Endothelial cell (in vitro differentiated cells): ENCODE data around the gene TRIB2. TPM values are rescaled to one million over a fixed set of nuclear protein-coding genes. Genes with fewer than 3 reads are reported as not detected.

Experiments
- DNase-seq: peaks from one replicate; pipeline ENCODE4 v3.0.0; 2021; ENCODE audit warnings: low spot score
- H3K27ac Mint-ChIP-seq: one replicate; pipeline ENCODE4 v1.8.0; 2021; ENCODE audit warnings: mixed read lengths, inconsistent platforms; ENCODE audit not compliant: unreplicated experiment
- H3K27me3 Mint-ChIP-seq: one replicate; pipeline ENCODE4 v1.8.0; 2021; ENCODE audit warnings: mild to moderate bottlenecking, moderate library complexity, mixed read lengths, inconsistent platforms; ENCODE audit not compliant: unreplicated experiment
- H3K36me3 Mint-ChIP-seq: one replicate; pipeline ENCODE4 v1.8.0; 2021; ENCODE audit warnings: mild to moderate bottlenecking, low read depth, mixed read lengths, inconsistent platforms; ENCODE audit not compliant: unreplicated experiment
- H3K4me1 Mint-ChIP-seq: one replicate; pipeline ENCODE4 v1.8.0; 2021; ENCODE audit warnings: mild to moderate bottlenecking, mixed read lengths, inconsistent platforms; ENCODE audit not compliant: unreplicated experiment
- H3K4me3 Mint-ChIP-seq: one replicate; pipeline ENCODE4 v1.8.0; 2021; ENCODE audit warnings: mild to moderate bottlenecking, mixed read lengths, inconsistent platforms; ENCODE audit not compliant: unreplicated experiment
- H3K9me3 Mint-ChIP-seq: one replicate; pipeline ENCODE4 v1.8.0; 2021; ENCODE audit warnings: mixed read lengths, inconsistent platforms; ENCODE audit not compliant: unreplicated experiment
- total RNA-seq: library from RNA; stranded (reverse); fragmentation: NEBNext Ultra II Directional; extraction: Animal tissue kit (Norgen Biotek cat#: 25700); gene quantifications from one replicate; pipeline ENCODE4 v1.2.1, GENCODE V29; 2021; ENCODE audit not compliant: unreplicated experiment
- TF ChIP-seq, protein P1 (sequence below): fragments of 200-600 bp; sonication (generic); IDR thresholded peaks from one replicate; pipeline ENCODE4 v1.5.0; 2021; ENCODE audit warnings: antibody characterized with exemption; ENCODE audit not compliant: unreplicated experiment

The TRIB2 gene
- total RNA-seq, 1 donor from 2014 or later, result 10.1 TPM

DNA sequence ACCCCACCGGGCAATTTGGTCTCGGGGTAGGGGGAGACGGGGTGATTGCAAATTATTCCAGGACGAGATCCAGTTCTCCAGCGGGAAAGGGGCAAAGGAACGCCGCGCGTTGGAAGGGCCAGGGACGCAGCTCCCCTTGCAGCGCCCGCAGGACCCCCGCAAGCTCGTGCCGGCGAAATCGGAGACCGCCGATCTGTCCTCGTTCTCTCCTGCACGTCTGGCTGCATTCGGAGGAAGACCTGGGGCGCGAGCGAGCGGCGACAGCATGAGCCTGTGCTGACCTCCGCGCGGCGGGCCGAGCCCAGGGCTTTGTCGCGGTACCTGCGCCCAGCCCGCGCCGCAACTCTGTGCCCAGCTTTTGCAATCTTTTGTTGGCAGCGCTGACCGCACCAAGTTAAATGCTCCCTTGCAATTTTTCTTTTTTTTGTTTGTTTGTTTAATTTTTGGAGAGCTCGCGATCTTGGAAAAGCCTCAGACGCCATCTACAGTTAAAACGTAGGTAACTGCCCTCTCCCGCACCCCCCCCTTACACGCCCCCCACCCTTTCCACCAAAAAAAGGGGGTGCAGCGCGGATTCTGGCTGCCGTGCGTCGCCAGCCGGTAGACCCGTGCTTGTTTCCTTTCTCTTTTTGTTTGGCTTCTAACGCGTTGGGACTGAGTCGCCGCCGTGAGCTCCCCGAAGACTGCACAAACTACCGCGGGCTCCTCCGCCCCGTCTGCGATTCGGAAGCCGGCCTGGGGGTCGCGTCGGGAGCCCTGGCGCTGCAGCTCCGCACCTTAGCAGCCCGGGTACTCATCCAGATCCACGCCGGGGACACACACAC lies 667 bp downstream of the TRIB2 start:
- Mint-ChIP-seq H3K4me1 (peaks cover 24% of the 10 kb centered on the region), H3K27ac (no peak overlapping the region), H3K4me3 (peak overlapping the region; percentile 94), H3K27me3 (peaks cover 17% of the 10 kb centered on the region), H3K9me3 (no peaks in the 10 kb centered on the region), H3K36me3 (no peaks in the 10 kb centered on the region)
- peak; percentile 64 for DNase-seq
- TF ChIP-seq, protein P1, sequence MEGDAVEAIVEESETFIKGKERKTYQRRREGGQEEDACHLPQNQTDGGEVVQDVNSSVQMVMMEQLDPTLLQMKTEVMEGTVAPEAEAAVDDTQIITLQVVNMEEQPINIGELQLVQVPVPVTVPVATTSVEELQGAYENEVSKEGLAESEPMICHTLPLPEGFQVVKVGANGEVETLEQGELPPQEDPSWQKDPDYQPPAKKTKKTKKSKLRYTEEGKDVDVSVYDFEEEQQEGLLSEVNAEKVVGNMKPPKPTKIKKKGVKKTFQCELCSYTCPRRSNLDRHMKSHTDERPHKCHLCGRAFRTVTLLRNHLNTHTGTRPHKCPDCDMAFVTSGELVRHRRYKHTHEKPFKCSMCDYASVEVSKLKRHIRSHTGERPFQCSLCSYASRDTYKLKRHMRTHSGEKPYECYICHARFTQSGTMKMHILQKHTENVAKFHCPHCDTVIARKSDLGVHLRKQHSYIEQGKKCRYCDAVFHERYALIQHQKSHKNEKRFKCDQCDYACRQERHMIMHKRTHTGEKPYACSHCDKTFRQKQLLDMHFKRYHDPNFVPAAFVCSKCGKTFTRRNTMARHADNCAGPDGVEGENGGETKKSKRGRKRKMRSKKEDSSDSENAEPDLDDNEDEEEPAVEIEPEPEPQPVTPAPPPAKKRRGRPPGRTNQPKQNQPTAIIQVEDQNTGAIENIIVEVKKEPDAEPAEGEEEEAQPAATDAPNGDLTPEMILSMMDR, result no peak

DNA sequence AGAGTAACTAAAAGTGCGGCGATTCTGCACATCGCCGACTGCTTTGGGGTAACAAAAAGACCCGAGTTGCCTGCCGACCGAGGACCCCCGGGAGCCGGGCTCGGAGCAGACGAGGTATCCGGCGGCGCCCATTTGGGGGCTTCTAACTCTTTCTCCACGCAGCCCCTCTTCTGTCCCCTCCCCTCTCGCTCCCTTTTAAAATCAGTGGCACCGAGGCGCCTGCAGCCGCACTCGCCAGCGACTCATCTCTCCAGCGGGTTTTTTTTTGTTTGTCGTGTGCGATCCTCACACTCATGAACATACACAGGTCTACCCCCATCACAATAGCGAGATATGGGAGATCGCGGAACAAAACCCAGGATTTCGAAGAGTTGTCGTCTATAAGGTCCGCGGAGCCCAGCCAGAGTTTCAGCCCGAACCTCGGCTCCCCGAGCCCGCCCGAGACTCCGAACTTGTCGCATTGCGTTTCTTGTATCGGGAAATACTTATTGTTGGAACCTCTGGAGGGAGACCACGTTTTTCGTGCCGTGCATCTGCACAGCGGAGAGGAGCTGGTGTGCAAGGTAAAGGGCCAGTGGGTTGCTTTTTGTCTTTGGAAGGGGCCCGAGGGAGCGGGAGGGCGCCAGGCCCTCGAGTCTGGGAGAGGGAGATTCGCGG lies 1.4 kb downstream of the TRIB2 start:
- Mint-ChIP-seq H3K27me3 (peaks cover 17% of the 10 kb centered on the region), H3K27ac (peak overlapping the region; percentile 6), H3K4me3 (peak overlapping the region; percentile 94), H3K9me3 (no peaks in the 10 kb centered on the region), H3K4me1 (peaks cover 24% of the 10 kb centered on the region), H3K36me3 (no peaks in the 10 kb centered on the region)
- peak; percentile 33 for DNase-seq
- TF ChIP-seq, protein P1, result no peak

DNA sequence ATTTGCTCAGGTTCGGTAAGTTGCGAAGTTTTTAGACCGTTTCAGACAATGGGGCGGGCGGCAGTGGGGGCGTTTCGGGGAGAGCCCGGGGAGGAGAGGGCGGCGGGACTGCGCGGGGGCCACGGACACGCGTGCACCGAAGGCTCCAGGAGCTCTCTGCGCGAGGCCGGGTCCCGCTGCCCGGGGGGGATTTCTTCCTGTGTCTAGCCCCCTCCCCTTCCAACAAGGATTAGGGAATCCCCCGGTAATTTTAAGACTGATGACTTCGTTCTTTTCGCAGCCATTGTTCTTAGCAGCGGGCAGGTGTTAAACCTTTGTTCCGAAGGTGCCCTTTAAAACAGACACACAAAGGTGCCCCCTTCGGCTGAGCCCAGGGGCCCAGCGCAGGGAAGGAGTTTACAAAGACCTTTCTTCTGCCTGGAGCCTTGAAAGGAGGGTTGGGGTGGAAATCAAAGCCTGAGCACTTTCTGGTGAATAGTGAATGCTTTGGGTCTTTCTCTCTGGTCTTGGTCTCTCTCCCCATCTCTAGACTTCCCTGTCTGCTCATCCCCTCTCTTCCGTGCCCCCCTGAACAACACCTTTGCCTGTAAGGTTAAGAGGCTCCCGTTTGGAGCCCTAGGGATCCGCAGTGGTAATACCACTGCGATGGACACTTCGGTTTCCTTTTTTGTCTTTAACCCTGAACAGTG lies 2.1 kb downstream of the TRIB2 start:
- DNase-seq, result peak; percentile 11
- Mint-ChIP-seq H3K27me3 (peaks cover 17% of the 10 kb centered on the region), H3K36me3 (no peaks in the 10 kb centered on the region), H3K4me3 (peak overlapping the region; percentile 94), H3K9me3 (no peaks in the 10 kb centered on the region), H3K27ac (no peak overlapping the region), H3K4me1 (peaks cover 25% of the 10 kb centered on the region)
- TF ChIP-seq, protein P1, result no peak

DNA sequence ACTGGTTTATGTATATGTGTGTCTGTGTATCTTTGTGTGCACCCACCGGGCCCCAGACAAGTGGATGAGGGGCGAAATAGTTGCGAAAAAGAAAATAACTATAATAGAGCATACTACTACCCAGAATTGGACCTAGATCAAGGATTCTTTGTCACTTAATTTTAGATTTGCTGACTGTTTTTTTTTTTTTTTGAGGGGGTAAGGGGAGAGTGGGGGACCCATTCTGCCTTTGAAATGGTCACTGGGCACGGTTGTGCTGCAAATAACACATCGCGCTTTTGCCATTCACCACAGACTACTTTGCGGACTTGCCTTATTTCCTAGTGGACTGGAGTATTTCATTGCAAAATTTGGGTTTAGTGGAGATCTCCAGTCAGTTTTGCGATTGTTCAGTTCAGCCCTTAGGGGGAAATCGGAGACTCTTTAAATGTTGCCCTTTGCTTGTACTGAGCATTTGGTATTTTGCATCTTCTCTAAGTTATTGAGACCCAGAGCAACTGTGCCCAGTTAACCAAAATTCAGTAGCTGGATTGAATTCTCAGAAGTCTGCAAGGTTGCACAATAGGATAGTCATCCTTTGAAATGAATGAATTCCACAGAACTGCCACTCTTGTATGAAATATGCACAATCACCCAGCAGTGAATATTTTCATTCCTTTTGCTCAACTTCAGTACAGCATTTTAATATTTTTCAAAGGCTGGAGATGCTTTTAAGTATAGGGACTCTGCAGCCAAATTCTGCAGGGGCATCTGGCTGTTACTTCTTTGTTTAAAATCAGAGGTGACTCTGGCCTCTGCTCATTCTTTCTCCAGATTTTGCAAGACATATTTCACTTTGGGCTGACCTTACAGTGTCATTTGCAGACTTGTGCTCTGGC lies 2.9 kb downstream of the TRIB2 start:
- no peak overlapping the region for H3K27ac Mint-ChIP-seq
- H3K9me3 Mint-ChIP-seq, result no peaks in the 10 kb centered on the region
- peaks cover 2% of the 10 kb centered on the region for H3K36me3 Mint-ChIP-seq
- H3K4me1 Mint-ChIP-seq, result peaks cover 26% of the 10 kb centered on the region
- peak overlapping the region; percentile 94 for H3K4me3 Mint-ChIP-seq
- peaks cover 17% of the 10 kb centered on the region for H3K27me3 Mint-ChIP-seq
- TF ChIP-seq, protein P1, result no peak
- no peak for DNase-seq
